Epithelial cell of proximal tubule (primary cell): Measurements from ENCODE around the gene ADPRHL1. TPM values are rescaled to one million over a fixed set of nuclear protein-coding genes. Genes with fewer than 3 reads are reported as not detected.
"Not testable (repeated sequence)": the region's sequence is repeated elsewhere in the genome, so short reads cannot be mapped to it uniquely, and the experiment has no call there.

Experiments
- DNase-seq: peaks from one replicate; pipeline ENCODE4 v3.0.0-alpha.2; 2011; ENCODE audit warnings: low read depth
- H3K4me3 ChIP-seq: 2 replicates; pipeline ENCODE4 v1.5.1; 2011; ENCODE audit warnings: low read depth, mild to moderate bottlenecking, low read length
- total RNA-seq: library from RNA; depleted of rRNA; stranded (reverse); fragments of >200 nt; gene quantifications from 2 replicates; pipeline ENCODE4 v1.2.3, GENCODE V29; 2015
- TF ChIP-seq, protein P1 (sequence below): conservative IDR thresholded peaks from 2 replicates; pipeline ENCODE4 v1.5.1; 2012; ENCODE audit warnings: low read depth, mild to moderate bottlenecking, low read length

The ADPRHL1 gene
- total RNA-seq, 1 donor from 2014 or later = 3.3 TPM

DNA sequence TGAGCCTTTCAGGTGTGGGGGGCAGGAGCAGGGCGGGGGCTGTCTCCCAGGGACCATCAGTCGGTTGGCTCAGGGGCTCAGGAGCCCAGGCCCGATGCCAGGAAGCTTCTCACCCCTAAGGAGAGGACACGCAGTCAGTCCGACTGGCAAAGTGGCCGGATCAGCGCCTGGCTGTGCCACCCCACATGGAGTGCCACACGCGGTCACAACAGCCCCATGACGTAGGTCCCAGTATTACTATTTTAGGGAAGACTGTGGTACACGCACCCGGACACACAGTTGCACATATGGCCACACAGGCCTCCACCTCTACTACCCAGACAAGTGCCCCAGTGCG is 60.1 kb downstream of the ADPRHL1 start:
- TF ChIP-seq, protein P1, sequence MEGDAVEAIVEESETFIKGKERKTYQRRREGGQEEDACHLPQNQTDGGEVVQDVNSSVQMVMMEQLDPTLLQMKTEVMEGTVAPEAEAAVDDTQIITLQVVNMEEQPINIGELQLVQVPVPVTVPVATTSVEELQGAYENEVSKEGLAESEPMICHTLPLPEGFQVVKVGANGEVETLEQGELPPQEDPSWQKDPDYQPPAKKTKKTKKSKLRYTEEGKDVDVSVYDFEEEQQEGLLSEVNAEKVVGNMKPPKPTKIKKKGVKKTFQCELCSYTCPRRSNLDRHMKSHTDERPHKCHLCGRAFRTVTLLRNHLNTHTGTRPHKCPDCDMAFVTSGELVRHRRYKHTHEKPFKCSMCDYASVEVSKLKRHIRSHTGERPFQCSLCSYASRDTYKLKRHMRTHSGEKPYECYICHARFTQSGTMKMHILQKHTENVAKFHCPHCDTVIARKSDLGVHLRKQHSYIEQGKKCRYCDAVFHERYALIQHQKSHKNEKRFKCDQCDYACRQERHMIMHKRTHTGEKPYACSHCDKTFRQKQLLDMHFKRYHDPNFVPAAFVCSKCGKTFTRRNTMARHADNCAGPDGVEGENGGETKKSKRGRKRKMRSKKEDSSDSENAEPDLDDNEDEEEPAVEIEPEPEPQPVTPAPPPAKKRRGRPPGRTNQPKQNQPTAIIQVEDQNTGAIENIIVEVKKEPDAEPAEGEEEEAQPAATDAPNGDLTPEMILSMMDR = no peak
- peak overlapping the region; percentile 77 for H3K4me3 ChIP-seq
- DNase-seq = no peak

DNA sequence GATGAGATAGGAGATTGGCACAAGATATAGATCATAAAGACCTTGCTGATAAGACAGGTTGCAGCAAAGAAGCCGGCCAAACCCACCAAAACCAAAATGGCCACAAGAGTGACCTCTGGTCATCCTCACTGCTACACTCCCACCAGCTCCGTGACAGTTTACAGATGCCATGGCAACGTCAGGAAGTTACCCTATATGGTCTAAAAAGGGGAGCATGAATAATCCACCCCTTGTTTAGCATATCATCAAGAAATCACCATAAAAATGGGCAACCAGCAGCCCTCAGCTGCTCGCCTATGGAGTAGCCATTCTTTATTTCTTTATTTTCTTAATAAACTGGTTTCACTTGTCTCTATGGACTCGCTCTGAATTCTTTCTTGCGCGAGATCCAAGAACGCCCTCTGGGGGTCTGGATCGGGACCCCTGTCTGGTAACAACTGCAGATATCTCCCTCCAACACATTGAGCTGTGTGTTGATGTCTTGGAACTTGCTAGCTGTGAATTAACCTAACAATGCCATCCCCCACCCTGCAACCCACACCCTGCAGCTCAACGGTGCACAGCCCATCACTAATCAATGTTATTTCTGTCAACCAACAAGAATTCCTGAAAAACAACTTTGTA is 62.3 kb downstream of the ADPRHL1 start:
- no peak overlapping the region for H3K4me3 ChIP-seq
- TF ChIP-seq, protein P1 = no peak
- DNase-seq = no peak

DNA sequence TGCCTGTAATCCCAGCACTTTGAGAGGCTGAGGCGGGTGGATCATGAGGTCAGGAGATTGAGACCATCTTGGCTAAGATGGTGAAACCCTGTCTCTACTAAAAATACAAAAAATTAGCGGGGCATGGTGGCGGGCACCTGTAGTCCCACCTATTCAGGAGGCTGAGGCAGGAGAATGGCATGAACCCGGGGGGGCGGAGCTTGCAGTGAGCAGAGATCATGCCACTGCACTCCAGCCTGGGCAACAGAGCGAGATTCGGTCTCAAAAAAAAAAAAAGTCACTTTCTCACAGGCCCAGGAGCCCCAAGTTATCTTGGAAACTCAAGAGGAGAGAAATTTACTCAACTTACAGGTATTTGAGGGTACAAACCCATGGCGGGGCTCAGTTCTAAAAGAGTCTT is 63.7 kb downstream of the ADPRHL1 start:
- H3K4me3 ChIP-seq = not testable (repeated sequence)

DNA sequence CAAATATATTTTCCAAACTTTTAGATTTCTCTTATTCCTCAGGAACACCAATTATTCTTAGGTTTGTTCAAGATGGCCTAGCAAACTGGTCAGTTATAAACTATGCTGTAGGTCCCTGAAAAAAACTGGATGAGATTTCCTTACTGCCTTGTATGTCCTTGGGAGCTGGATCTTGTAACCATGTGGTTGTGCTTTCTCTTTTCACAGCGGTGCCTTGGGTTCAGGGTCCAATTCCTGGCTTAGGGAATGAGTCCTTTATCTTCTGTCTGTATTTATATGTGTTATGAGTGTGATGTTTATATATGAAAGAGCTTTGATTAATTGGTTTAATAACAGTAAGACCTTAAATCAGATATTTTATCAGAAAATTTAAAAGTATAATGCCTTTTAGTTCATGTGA is 65.9 kb downstream of the ADPRHL1 start:
- H3K4me3 ChIP-seq = no peak overlapping the region
- DNase-seq = no peak
- TF ChIP-seq, protein P1 = no peak

More for the DNA sequence above, 63.7 kb downstream of the ADPRHL1 start:
- not testable (repeated sequence) for DNase-seq

DNA sequence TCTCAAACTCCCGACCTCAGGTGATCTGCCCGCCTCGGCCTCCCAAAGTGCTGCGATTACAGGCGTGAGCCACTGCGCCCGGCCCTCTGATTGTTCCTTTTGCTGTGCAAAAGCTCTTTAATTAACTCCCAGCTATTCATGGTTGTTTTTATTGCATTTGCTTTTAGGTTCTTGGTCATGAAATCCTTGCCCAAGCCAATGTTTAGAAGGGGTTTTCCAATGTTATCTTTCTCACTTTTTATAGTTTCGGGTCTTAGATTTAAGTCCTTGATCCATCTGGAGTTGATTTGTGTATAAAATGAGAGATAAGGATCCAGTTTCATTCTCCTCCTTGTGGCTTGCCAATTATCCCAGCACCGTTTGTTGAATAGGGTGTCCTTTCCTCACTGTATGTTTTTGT is 70.2 kb downstream of the ADPRHL1 start:
- H3K4me3 ChIP-seq = no peak overlapping the region
- no peak for DNase-seq
- TF ChIP-seq, protein P1 = no peak

DNA sequence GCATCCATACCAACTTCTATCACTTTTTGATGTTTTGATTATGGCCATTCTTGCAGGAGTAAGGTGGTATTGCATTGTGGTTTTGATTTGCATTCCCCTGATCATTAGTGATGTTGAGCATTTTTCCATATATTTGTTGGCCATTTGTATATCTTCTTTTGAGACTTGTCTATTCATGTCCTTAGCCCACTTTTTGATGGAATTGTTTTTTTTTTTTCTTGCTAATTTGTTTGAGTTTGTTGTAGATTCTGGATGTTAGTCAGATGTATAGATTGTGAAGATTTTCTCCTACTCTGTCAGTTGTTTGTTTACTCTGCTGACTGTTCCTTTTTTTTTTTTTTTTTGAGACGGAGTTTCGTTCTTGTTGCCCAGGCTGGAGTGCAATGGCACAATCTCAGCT is 70.7 kb downstream of the ADPRHL1 start:
- not testable (repeated sequence) for H3K4me3 ChIP-seq, DNase-seq

DNA sequence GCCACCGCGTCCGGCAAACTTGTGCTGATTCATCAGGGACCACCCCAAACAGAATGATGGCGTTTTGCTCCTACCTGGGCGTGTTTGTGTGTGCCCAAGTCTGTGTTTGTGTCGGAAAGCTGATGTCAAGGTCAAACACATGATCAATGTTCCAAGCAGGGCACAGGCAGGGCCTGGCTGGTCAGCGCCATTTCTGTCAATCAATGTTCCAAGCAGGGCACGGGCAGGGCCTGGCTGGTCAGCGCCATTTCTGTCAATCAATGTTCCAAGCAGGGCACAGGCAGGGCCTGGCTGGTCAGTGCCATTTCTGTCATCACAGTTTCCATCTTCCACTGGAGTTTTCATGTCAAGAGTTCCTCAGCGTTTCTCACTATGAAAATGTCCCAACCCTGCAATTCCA is 74.5 kb downstream of the ADPRHL1 start:
- no peak overlapping the region for H3K4me3 ChIP-seq
- no peak for DNase-seq
- TF ChIP-seq, protein P1 = no peak

DNA sequence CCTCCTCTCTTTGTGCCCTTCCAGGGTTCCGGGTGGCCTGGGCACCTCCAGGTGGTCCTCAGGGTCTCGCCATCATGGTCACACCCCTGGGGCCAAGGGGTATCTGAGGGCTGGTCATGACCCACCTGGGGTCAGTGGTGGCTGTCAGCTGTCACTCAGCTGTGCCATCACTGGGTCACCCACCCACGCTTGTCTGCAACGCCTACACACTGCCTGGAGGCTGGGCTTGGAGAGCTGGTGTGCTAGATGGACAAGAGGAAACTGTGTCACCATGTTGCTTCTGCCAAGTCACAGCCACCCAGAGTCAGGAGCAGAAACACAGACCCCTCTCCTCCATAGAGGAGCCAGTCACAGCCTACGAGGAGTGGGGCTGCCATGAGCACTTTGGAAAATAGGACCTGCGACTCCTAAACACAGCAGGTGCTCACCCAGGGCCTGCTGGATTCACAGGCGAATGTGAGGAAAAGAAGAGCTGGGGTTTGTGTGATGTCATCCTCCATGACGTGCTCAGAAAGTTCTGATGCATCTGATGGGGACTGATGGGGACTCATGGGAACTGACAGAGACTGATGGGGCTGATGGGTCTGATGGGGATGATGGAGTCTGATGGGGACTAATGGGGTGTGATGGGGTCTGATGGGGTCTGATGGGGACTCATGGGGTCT is 78.6 kb downstream of the ADPRHL1 start:
- TF ChIP-seq, protein P1 = no peak

More for the DNA sequence above, 78.6 kb downstream of the ADPRHL1 start:
- no peak overlapping the region for H3K4me3 ChIP-seq
- DNase-seq = no peak
